Heart left ventricle (tissue), 13 donors: ENCODE data around the gene CHST1.

Experiments used
- POLR2A ChIP-seq, 2 donors: fragments of 450-650 bp; IDR thresholded peaks; one replicate each; pipeline ENCODE4 v1.6.1; 2017; ENCODE audit warnings: antibody characterized with exemption in 2 of 2, mild to moderate bottlenecking in 2 of 2, moderate library complexity in 2 of 2
- TF ChIP-seq, protein P1 (sequence below), 12 donors: fragments of 200-600 bp; sonication (generic) in 4 of 12; IDR thresholded peaks; one replicate each; pipeline versions ENCODE4 v1.5.0 to v1.8.0; 2018 to 2022; ENCODE audit warnings: antibody characterized with exemption in 12 of 12, mild to moderate bottlenecking in 5 of 12
- donor health status: ischemic (EF 13 %, LVEDD 7.1; RV severe dilation, severe dysfunction).
- donor health status: DM: no; HTN: yes; CAD: no.
- donor health status: DM: no; HTN: no; CAD: no.
- donor health status: ischemic (EF 25% LVEDD 6.9; RV normal size, moderate dysfunction).
- donor health status: ischemic (EF 25% LVEDD 5.7; RV mildly dilated, moderate dysfunction).
- donor health status: ischemic (EF 35%, LVEDD 5.7; RV mildly dilated, moderate dysfunction).
- donor health status: nonischemic (EF 11% LVEDD 7.7; RV severe dilation, severe dysfunction).
- donor health status: DM: yes; HTN: yes; CAD: no.
- donor health status: PGD.
- donor health status: ischemic (EF 29% LVEDD 5.4; RV normal size, mild dysfunction).
- donor health status: nonischemic (EF 23%, LVEDD 6.1; RV moderate dilation, normal function).

DNA sequence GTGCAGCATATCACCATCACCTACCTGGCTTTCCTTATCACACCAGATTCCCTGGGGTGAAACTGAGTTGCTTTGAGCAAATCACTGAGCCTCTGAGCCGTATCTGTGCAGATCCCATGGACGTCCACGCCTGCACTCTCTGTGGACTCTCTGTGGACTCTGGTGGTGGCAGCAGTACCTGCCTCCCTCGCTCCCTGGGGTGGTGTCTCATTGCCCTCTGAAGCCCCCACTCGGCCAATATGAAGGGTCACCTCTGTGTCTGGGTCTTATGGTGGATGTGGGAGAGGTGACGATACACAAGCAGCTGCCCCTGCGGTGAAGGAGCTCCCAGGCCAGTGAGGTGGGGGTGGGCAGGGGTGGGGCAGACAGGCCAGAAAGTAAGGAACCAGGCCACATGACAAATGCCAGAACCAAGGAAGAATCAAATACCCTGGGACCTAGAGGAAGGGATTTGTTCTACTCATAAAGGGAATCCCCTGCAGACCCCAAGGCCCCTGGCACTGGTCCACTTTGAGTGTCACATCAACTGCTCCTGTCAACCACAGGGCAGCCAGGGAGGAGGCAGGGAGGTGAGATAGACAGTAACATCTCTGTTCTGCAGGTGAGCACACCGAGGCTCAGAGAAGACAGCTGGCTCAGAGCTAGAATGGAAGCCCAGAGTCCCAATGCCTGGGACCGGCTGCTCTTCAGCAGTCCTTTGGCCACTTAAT lies 9.2 kb upstream of the CHST1 start:
- TF ChIP-seq, protein P1, sequence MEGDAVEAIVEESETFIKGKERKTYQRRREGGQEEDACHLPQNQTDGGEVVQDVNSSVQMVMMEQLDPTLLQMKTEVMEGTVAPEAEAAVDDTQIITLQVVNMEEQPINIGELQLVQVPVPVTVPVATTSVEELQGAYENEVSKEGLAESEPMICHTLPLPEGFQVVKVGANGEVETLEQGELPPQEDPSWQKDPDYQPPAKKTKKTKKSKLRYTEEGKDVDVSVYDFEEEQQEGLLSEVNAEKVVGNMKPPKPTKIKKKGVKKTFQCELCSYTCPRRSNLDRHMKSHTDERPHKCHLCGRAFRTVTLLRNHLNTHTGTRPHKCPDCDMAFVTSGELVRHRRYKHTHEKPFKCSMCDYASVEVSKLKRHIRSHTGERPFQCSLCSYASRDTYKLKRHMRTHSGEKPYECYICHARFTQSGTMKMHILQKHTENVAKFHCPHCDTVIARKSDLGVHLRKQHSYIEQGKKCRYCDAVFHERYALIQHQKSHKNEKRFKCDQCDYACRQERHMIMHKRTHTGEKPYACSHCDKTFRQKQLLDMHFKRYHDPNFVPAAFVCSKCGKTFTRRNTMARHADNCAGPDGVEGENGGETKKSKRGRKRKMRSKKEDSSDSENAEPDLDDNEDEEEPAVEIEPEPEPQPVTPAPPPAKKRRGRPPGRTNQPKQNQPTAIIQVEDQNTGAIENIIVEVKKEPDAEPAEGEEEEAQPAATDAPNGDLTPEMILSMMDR (IDR thresholded peaks at IDR 0.05): no peak
- no peak for TF ChIP-seq POLR2A (IDR thresholded peaks at IDR 0.05)
